Endothelial cell of coronary artery (primary cell): ENCODE data around the gene AKTIP. TPM values are rescaled to one million over a fixed set of nuclear protein-coding genes. Genes with fewer than 3 reads are reported as not detected.

Experiments used
- total RNA-seq: library from RNA; depleted of rRNA; stranded (reverse); fragments of >200 nt; gene quantifications from 2 replicates; pipeline ENCODE4 v1.2.3, GENCODE V29; 2014

AKTIP gene
- 20.9 and 30.3 TPM in 2 replicates for total RNA-seq

GRCh38 chr16:53502331-53503269 is at the start of gene AKTIP:
TSS of gene AKTIP (minus strand) at chr16:53503209. CDS start at chr16:53500259, 2,950 bp downstream.

Other genes with a start within 250 kb of the AKTIP start
- 25.7 and 42.0 TPM in 2 replicates for gene RBL2, start 68.7 kb downstream of the AKTIP start, total RNA-seq
- 7.9 and 8.5 TPM in 2 replicates for gene RPGRIP1L, start 200.7 kb upstream of the AKTIP start, total RNA-seq
- gene FTO, start 200.9 kb upstream of the AKTIP start, total RNA-seq, result 55.6 and 67.2 TPM in 2 replicates